H1 (cell line): ENCODE results near the gene SLC35D2. TPM values are rescaled to one million over a fixed set of nuclear protein-coding genes. Genes with fewer than 3 reads are reported as not detected.

Source experiments
- CTCF ChIA-PET: fragments of 300-600 bp; sonication (Branson Sonifier 250); formaldehyde crosslinking; loops from one replicate; lab custom pipeline; 2021; ENCODE audit not compliant: partially characterized antibody; lab: Charles Lee
- POLR2A ChIA-PET: fragments of 300-600 bp; sonication (Branson Sonifier 250); formaldehyde crosslinking; loops from one replicate; lab custom pipeline; 2021; ENCODE audit warnings: inconsistent platforms; ENCODE audit not compliant: partially characterized antibody; lab: Charles Lee
- DNase-seq, 2 experiments: peaks; one replicate each; pipeline versions ENCODE4 v3.0.0 to v3.0.0-alpha.2; 2010 to 2022; ENCODE audit warnings: low spot score in 2 of 2, low read depth in 1 of 2, mixed read lengths in 1 of 2
- FAIRE-seq: peaks from 2 replicates; lab custom pipeline; 2011; peaks lifted over from hg19 to GRCh38; lab: Jason Lieb, UNC
- H2AFZ ChIP-seq: 2 replicates; pipeline ENCODE4 v1.8.1; 2012; ENCODE audit warnings: low read length, inconsistent platforms
- H2AK5ac ChIP-seq: 2 replicates; pipeline ENCODE4 v1.6.1; 2013; ENCODE audit warnings: low read depth, low read length
- H2BK120ac ChIP-seq: replicated peaks from 2 replicates; pipeline ENCODE3; 2013; ENCODE audit warnings: low read depth, low read length, inconsistent platforms
- H2BK12ac ChIP-seq: 2 replicates; pipeline ENCODE4 v1.6.1; 2013; ENCODE audit warnings: low read depth, low read length
- H2BK15ac ChIP-seq: 2 replicates; pipeline ENCODE4 v1.6.1; 2013; ENCODE audit warnings: low read length
- H2BK20ac ChIP-seq: 2 replicates; pipeline ENCODE4 v1.6.1; 2013; ENCODE audit warnings: low read length
- H2BK5ac ChIP-seq: 2 replicates; pipeline ENCODE4 v1.6.1; 2013; ENCODE audit warnings: low read depth, low read length
- H3K14ac ChIP-seq: 2 replicates; pipeline ENCODE4 v1.6.1; 2013; ENCODE audit warnings: inconsistent platforms; ENCODE audit not compliant: insufficient read length
- H3K18ac ChIP-seq: 2 replicates; pipeline ENCODE4 v1.6.1; 2013; ENCODE audit warnings: low read length; ENCODE audit errors: extremely low read depth
- H3K23ac ChIP-seq: 2 replicates; pipeline ENCODE4 v1.6.1; 2013; ENCODE audit warnings: inconsistent platforms; ENCODE audit not compliant: insufficient read length
- H3K23me2 ChIP-seq: 2 replicates; pipeline ENCODE4 v1.6.1; 2013; ENCODE audit warnings: low read depth, low read length
- H3K27ac ChIP-seq: 2 replicates; pipeline ENCODE4 v1.6.1; 2011; ENCODE audit warnings: low read depth, low read length, inconsistent platforms
- H3K27me3 ChIP-seq, 4 experiments: replicated peaks in 1 of 4; 1 replicate in 1 of 4; 2 replicates in 3 of 4; pipeline versions ENCODE4 v1.6.1 to v1.8.1; 2011 to 2013; ENCODE audit warnings: low read length in 3 of 4, mild to moderate bottlenecking in 3 of 4, inconsistent platforms in 2 of 4, mixed read lengths in 2 of 4, moderate library complexity in 1 of 4; ENCODE audit not compliant: control insufficient read depth in 3 of 4, insufficient read depth in 3 of 4; ENCODE audit errors: extremely low read depth in 1 of 4
- H3K36me3 ChIP-seq, 4 experiments: 2 replicates each; pipeline versions ENCODE4 v1.6.1 to v1.8.1; 2011 to 2013; ENCODE audit warnings: mild to moderate bottlenecking in 4 of 4, low read length in 3 of 4, moderate library complexity in 2 of 4, control low read depth in 1 of 4, inconsistent platforms in 1 of 4; ENCODE audit not compliant: insufficient read depth in 4 of 4, control insufficient read depth in 2 of 4
- H3K4ac ChIP-seq: replicated peaks from 2 replicates; pipeline ENCODE3; 2013; ENCODE audit warnings: low read length, low read depth, mixed read lengths, inconsistent platforms; ENCODE audit not compliant: insufficient read length
- H3K4me1 ChIP-seq, 4 experiments: replicated peaks in 1 of 4; 1 replicate in 1 of 4; 2 replicates in 3 of 4; pipeline versions ENCODE4 v1.6.1 to v1.8.1; 2011 to 2013; ENCODE audit warnings: low read length in 3 of 4, inconsistent platforms in 2 of 4, mixed read lengths in 1 of 4; ENCODE audit not compliant: insufficient read depth in 4 of 4, control insufficient read depth in 3 of 4
- H3K4me2 ChIP-seq, 2 experiments: 2 replicates each; pipeline versions ENCODE4 v1.6.1 to v1.8.1; 2011 to 2013; ENCODE audit warnings: low read depth in 2 of 2, low read length in 2 of 2, control low read depth in 1 of 2, inconsistent platforms in 1 of 2, mild to moderate bottlenecking in 1 of 2; ENCODE audit not compliant: insufficient read depth in 1 of 2
- H3K4me3 ChIP-seq, 4 experiments: fragments of 200-600, 300-600 bp in 1 of 4; sonication (generic), shearing (Covaris generic), sonication (Bioruptor Twin) in 1 of 4; 2 replicates each; pipeline versions ENCODE4 v1.5.1 to v1.8.1; 2011 to 2016; ENCODE audit warnings: low read length in 4 of 4, low read depth in 3 of 4, control low read depth in 2 of 4, inconsistent platforms in 2 of 4, mild to moderate bottlenecking in 2 of 4, mixed read lengths in 1 of 4, moderate library complexity in 1 of 4; ENCODE audit not compliant: insufficient read depth in 2 of 4; ENCODE audit errors: extremely low read depth in 1 of 4
- H3K56ac ChIP-seq: replicated peaks from 2 replicates; pipeline ENCODE3; 2013; ENCODE audit warnings: low read depth, mild to moderate bottlenecking, mixed read lengths, low read length, inconsistent platforms; ENCODE audit not compliant: insufficient read length
- H3K79me1 ChIP-seq: 2 replicates; pipeline ENCODE4 v1.6.1; 2013; ENCODE audit warnings: low read depth, low read length, control low read depth
- H3K79me2 ChIP-seq, 2 experiments: 2 replicates each; pipeline versions ENCODE4 v1.6.1 to v1.8.1; 2012 to 2013; ENCODE audit warnings: low read length in 2 of 2, mild to moderate bottlenecking in 2 of 2, inconsistent platforms in 1 of 2; ENCODE audit not compliant: insufficient read depth in 2 of 2, control insufficient read depth in 1 of 2
- H3K9ac ChIP-seq, 4 experiments: replicated peaks in 1 of 4; 1 replicate in 1 of 4; 2 replicates in 3 of 4; pipeline versions ENCODE4 v1.6.1 to v1.8.1; 2011 to 2013; ENCODE audit warnings: low read depth in 3 of 4, low read length in 3 of 4, control low read depth in 2 of 4, mild to moderate bottlenecking in 2 of 4, moderate library complexity in 2 of 4, inconsistent platforms in 1 of 4; ENCODE audit errors: extremely low read depth in 1 of 4
- H3K9me3 ChIP-seq, 2 experiments: 2 replicates each; pipeline versions ENCODE4 v1.6.1 to v1.8.1; 2012 to 2013; ENCODE audit warnings: mild to moderate bottlenecking in 2 of 2, moderate library complexity in 2 of 2, control low read depth in 1 of 2, inconsistent platforms in 1 of 2, low read depth in 1 of 2, low read length in 1 of 2, mixed read lengths in 1 of 2; ENCODE audit not compliant: insufficient read depth in 2 of 2
- H4K20me1 ChIP-seq, 2 experiments: replicated peaks in 1 of 2; 2 replicates each; pipeline versions ENCODE3 to v1.8.1; 2011 to 2013; ENCODE audit warnings: inconsistent platforms in 2 of 2, low read length in 2 of 2, mild to moderate bottlenecking in 1 of 2; ENCODE audit not compliant: insufficient read depth in 2 of 2, control insufficient read depth in 1 of 2
- H4K5ac ChIP-seq: 2 replicates; pipeline ENCODE4 v1.6.1; 2013; ENCODE audit warnings: low read length, low read depth, mixed read lengths, inconsistent platforms; ENCODE audit not compliant: insufficient read length
- H4K8ac ChIP-seq: 2 replicates; pipeline ENCODE4 v1.8.0; 2013; ENCODE audit warnings: mild to moderate bottlenecking, moderate library complexity, low read length, inconsistent platforms; ENCODE audit not compliant: insufficient read depth; ENCODE audit errors: extremely low read depth
- H4K91ac ChIP-seq: replicated peaks from 2 replicates; pipeline ENCODE3; 2013; ENCODE audit warnings: low read length, mixed read lengths, inconsistent platforms; ENCODE audit not compliant: insufficient read length
- SP2 ChIP-seq: IDR thresholded peaks from 2 replicates; pipeline ENCODE4 v1.6.1; 2012; ENCODE audit warnings: mild to moderate bottlenecking, low read length, inconsistent platforms
- USF2 ChIP-seq: IDR thresholded peaks from 2 replicates; pipeline ENCODE4 v1.6.1; 2011; ENCODE audit warnings: low read length, improper control_type of control experiment
- WGBS, 2 experiments: shearing (Covaris generic) in 1 of 2; methylation state at CpG; one replicate each; pipeline versions ENCODE4 v1.1.6 to v1.1.7; 2013 to 2015; ENCODE audit warnings: low lambda C conversion rate in 2 of 2, mixed read lengths in 2 of 2, inconsistent platforms in 1 of 2, low coverage in 1 of 2, missing lambda C conversion rate in 1 of 2; ENCODE audit not compliant: insufficient replicate concordance in 2 of 2, insufficient coverage in 1 of 2, insufficient read length in 1 of 2; ENCODE audit errors: extremely low coverage in 1 of 2, missing lambda C conversion rate in 1 of 2; 5-methylcytosine and 5-hydroxymethylcytosine counted together
- polyA plus RNA-seq, 7 experiments: library from polyadenylated mRNA; depleted of rRNA in 3 of 7; stranded (reverse) in 5 of 7; unstranded in 2 of 7; fragments of >200 nt in 5 of 7; fragments of 200-250 nt in 2 of 7; gene quantifications; 1 replicate in 5 of 7; 2 replicates in 1 of 7; 4 replicates in 1 of 7; pipeline versions ENCODE4 v1.2.1 to v1.2.3, GENCODE V29; 2011 to 2013; ENCODE audit warnings: missing spikeins in 2 of 7, mixed read lengths in 2 of 7
- total RNA-seq: library from RNA; stranded (reverse); fragmentation: NEBNext Ultra II Directional; extraction: Animal tissue kit (Norgen Biotek cat#: 25700); gene quantifications from 2 replicates; pipeline ENCODE4 v1.2.1, GENCODE V29; 2021

SLC35D2 gene
- total and polyA plus RNA-seq, 2 of the 8 experiments (the other 6 are each of a cell fraction or from before 2014, with no cell fraction given), result 9.6 to 11.5 TPM

GRCh38 chr9:96367943-96368342 lies 15.6 kb downstream of the SLC35D2 start:
- Histone ChIP-seq H3K27me3 (no peaks in the 10 kb centered on the region), H2BK15ac (no peak overlapping the region), H3K4me1 (no peaks in the 10 kb centered on the region), H3K9ac (no peak overlapping the region), H2BK5ac (no peak overlapping the region), H3K4ac (no peak overlapping the region), H3K4me3 (no peak overlapping the region), H3K56ac (no peak overlapping the region), H3K27ac (no peak overlapping the region), H4K8ac (no peak overlapping the region), H3K4me2 (no peak overlapping the region), H3K14ac (no peak overlapping the region), H2BK120ac (no peak overlapping the region), H2BK20ac (no peak overlapping the region), H3K18ac (no peak overlapping the region), H4K20me1 (no peaks in the 10 kb centered on the region), H3K23me2 (no peaks in the 10 kb centered on the region), H3K23ac (no peak overlapping the region), H2BK12ac (no peak overlapping the region), H3K36me3 (peaks cover 0 to 6% (median 0%) of the 10 kb centered on the region in 4 experiments; a peak in 1 of 8 replicates), H4K91ac (no peak overlapping the region), H3K79me2 (no peaks in the 10 kb centered on the region), H3K79me1 (no peaks in the 10 kb centered on the region), H2AFZ (no peak overlapping the region), H3K9me3 (peaks cover 0 to 4% of the 10 kb centered on the region in 2 experiments; a peak in 1 of 4 replicates), H4K5ac (no peak overlapping the region), H2AK5ac (no peak overlapping the region)
- DNase-seq (no peak), FAIRE-seq (no peak)
- ChIA-PET POLR2A (no interaction called here), CTCF (no interaction called here)
- WGBS, 2 experiments, result 96% methylated on average over 1 of the region's 1 CpG; no CpG with 5 or more reads in 1 of the 2 experiments
- no peak for TF ChIP-seq SP2
- TF ChIP-seq USF2, result no peak
